ENCODE results near the gene KRT6C.

The KRT6C gene

GRCh38 chr12:52439420-52439819 lies 34.2 kb downstream of the KRT6C start:
- DNase-seq (ENCODE audit: insufficient read length, low spot score) (no peak), FAIRE-seq (no peak)
- no peak for TF ChIP-seq POLR2A (IDR thresholded peaks at IDR 0.05; ENCODE audit: low read depth, low read length)

GRCh38 chr12:52438305-52439301 lies 35.0 kb downstream of the KRT6C start:
- TF ChIP-seq POLR2A (IDR thresholded peaks at IDR 0.05; ENCODE audit: low read depth, low read length) = no peak

GRCh38 chr12:52437508-52437907 lies 36.1 kb downstream of the KRT6C start:
- no peak for DNase-seq (ENCODE audit: insufficient read length, low spot score)
- no peak for FAIRE-seq

More at GRCh38 chr12:52438305-52439301, 35.0 kb downstream of the KRT6C start:
- FAIRE-seq = no peak
- no peak for DNase-seq (ENCODE audit: insufficient read length, low spot score)

GRCh38 chr12:52436828-52437474 lies 36.7 kb downstream of the KRT6C start:
- TF ChIP-seq POLR2A (IDR thresholded peaks at IDR 0.05; ENCODE audit: low read depth, low read length) = no peak
- FAIRE-seq = no peak
- DNase-seq (ENCODE audit: insufficient read length, low spot score) = no peak

More at GRCh38 chr12:52437508-52437907, 36.1 kb downstream of the KRT6C start:
- TF ChIP-seq POLR2A (IDR thresholded peaks at IDR 0.05; ENCODE audit: low read depth, low read length) = no peak

- no peak for DNase-seq (ENCODE audit: insufficient read length, low spot score)
- TF ChIP-seq POLR2A (IDR thresholded peaks at IDR 0.05; ENCODE audit: low read depth, low read length) = no peak
- no peak for FAIRE-seq
Observed at GRCh38 chr12:52436000-52436827, 37.4 kb downstream of the KRT6C start.

GRCh38 chr12:52435659-52435999 lies 38.0 kb downstream of the KRT6C start:
- DNase-seq (ENCODE audit: insufficient read length, low spot score) (no peak), FAIRE-seq (no peak)
- TF ChIP-seq POLR2A (IDR thresholded peaks at IDR 0.05; ENCODE audit: low read depth, low read length) = no peak

- no peak for FAIRE-seq
- DNase-seq (ENCODE audit: insufficient read length, low spot score) = no peak
- no peak for TF ChIP-seq POLR2A (IDR thresholded peaks at IDR 0.05; ENCODE audit: low read depth, low read length)
Observed at GRCh38 chr12:52434760-52435530, 38.7 kb downstream of the KRT6C start.

GRCh38 chr12:52434081-52434733 lies 39.4 kb downstream of the KRT6C start, which contains the start of gene KRT75:
KRT75 (minus strand) TSS chr12:52434371; CDS start chr12:52434304, 67 bp downstream.
- TF ChIP-seq POLR2A (IDR thresholded peaks at IDR 0.05; ENCODE audit: low read depth, low read length) = no peak
- DNase-seq (ENCODE audit: insufficient read length, low spot score) = no peak
- no peak for FAIRE-seq

- FAIRE-seq = no peak
- TF ChIP-seq POLR2A (IDR thresholded peaks at IDR 0.05; ENCODE audit: low read depth, low read length) = no peak
- DNase-seq (ENCODE audit: insufficient read length, low spot score) = no peak
Observed at GRCh38 chr12:52433501-52434080, 40.0 kb downstream of the KRT6C start.

- DNase-seq (ENCODE audit: insufficient read length, low spot score) (no peak), FAIRE-seq (no peak)
- no peak for TF ChIP-seq POLR2A (IDR thresholded peaks at IDR 0.05; ENCODE audit: low read depth, low read length)
Observed at GRCh38 chr12:52432559-52433207, 40.9 kb downstream of the KRT6C start.

- TF ChIP-seq POLR2A (IDR thresholded peaks at IDR 0.05; ENCODE audit: low read depth, low read length) = no peak
- DNase-seq (ENCODE audit: insufficient read length, low spot score) (no peak), FAIRE-seq (no peak)
Observed at GRCh38 chr12:52428121-52428520, 45.5 kb downstream of the KRT6C start.

GRCh38 chr12:52427083-52427482 lies 46.5 kb downstream of the KRT6C start:
- FAIRE-seq = no peak
- TF ChIP-seq POLR2A (IDR thresholded peaks at IDR 0.05; ENCODE audit: low read depth, low read length) = no peak
- DNase-seq (ENCODE audit: insufficient read length, low spot score) = no peak
